ENCODE data around the gene GAL3ST1.
"Not testable (repeated sequence)": the region's sequence is repeated elsewhere in the genome, so short reads cannot be mapped to it uniquely, and the experiment has no call there.

The GAL3ST1 gene

GRCh38 chr22:30564045-30564760 is 10.3 kb downstream of the GAL3ST1 start:
- no peak for DNase-seq

GRCh38 chr22:30562366-30562765 is 12.1 kb downstream of the GAL3ST1 start:
- no peak for DNase-seq

- no peak for DNase-seq
Measured at GRCh38 chr22:30561402-30562189, 12.9 kb downstream of the GAL3ST1 start.

GRCh38 chr22:30560643-30561202 is 13.7 kb downstream of the GAL3ST1 start:
- DNase-seq = not testable (repeated sequence)

GRCh38 chr22:30559889-30560288 is 14.6 kb downstream of the GAL3ST1 start:
- no peak for DNase-seq

GRCh38 chr22:30557243-30557642 is 17.2 kb downstream of the GAL3ST1 start:
- DNase-seq = no peak

- DNase-seq = no peak
Measured at GRCh38 chr22:30556388-30556787, 18.1 kb downstream of the GAL3ST1 start.

- no peak for DNase-seq
Measured at GRCh38 chr22:30555282-30556210, 18.9 kb downstream of the GAL3ST1 start.

GRCh38 chr22:30553971-30554370 is 20.5 kb downstream of the GAL3ST1 start:
- DNase-seq = no peak

- no peak for DNase-seq
Measured at GRCh38 chr22:30552719-30553118, 21.7 kb downstream of the GAL3ST1 start.

GRCh38 chr22:30551813-30552212 is 22.7 kb downstream of the GAL3ST1 start:
- DNase-seq = not testable (repeated sequence)

- no peak for DNase-seq
Measured at GRCh38 chr22:30547188-30547587, 27.3 kb downstream of the GAL3ST1 start.

- DNase-seq = no peak
Measured at GRCh38 chr22:30546616-30547015, 27.8 kb downstream of the GAL3ST1 start, which contains the start of gene SEC14L6. Gene SEC14L6 (minus strand): TSS chr22:30546741. CDS start chr22:30546682, 59 bp downstream.

GRCh38 chr22:30542811-30543188 is 31.7 kb downstream of the GAL3ST1 start:
- DNase-seq = no peak

- DNase-seq = no peak
Measured at GRCh38 chr22:30541961-30542810, 32.3 kb downstream of the GAL3ST1 start.

- not testable (repeated sequence) for DNase-seq
Measured at GRCh38 chr22:30541511-30541910, 33.0 kb downstream of the GAL3ST1 start.

- DNase-seq = no peak
Measured at GRCh38 chr22:30539368-30539767, 35.1 kb downstream of the GAL3ST1 start.

- no peak for DNase-seq
Measured at GRCh38 chr22:30538280-30538679, 36.2 kb downstream of the GAL3ST1 start.

- no peak for DNase-seq
Measured at GRCh38 chr22:30537083-30537731, 37.3 kb downstream of the GAL3ST1 start.

GRCh38 chr22:30535182-30535581 is 39.3 kb downstream of the GAL3ST1 start:
- DNase-seq = no peak
